ENCODE data around the gene INS.

The INS gene

DNA sequence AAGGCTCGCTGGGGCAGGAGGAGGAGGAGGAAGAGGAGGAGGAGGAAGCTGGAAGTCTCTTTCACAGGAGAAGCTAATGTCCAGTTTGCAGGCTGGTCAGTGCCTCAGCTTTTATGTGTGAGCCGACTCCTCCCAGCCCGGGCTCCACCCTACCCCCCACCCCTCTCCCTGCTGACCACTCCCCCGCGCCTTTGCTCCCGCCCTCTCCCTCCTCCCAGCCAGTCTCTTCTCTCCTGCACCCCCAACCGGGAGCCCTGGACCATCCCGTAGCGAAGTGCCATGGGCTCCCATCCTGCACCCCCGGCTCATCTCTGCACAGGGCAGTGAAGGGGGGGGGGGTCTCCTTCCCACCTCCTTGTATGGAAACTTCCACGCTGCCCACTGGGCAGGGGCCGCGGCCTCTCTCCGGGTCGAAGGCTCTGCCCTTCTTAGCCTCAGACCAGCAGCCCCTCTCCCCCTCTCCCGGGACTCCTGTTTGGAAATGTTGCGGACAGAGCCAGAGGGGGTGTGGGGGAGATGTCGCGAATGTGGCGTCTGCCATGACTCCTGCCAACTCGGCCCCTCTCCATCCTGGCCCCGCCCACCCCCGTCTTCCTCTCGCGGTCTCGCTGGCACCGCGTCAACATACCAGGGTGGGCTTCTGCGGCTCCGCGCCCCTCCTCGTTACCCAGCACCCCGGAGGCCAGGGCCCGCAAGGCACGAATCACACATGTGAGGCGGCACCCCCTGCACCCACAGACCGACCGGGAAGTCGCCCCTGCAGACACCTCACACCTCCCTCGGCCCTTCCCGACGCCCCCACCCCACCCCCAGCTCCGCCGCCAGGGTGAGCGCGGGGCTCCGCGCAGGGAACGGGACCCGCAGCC, 23.6 kb downstream of the INS start:
- FAIRE-seq = no peak
- no peak for DNase-seq (ENCODE audit: insufficient read length, low spot score)
- no peak for TF ChIP-seq POLR2A (IDR thresholded peaks at IDR 0.05; ENCODE audit: low read depth, low read length)
- no peak for TF ChIP-seq PAX5 (IDR thresholded peaks at IDR 0.05; ENCODE audit: insufficient read depth, low read length, severe bottlenecking)
- TF ChIP-seq POU2F2 (IDR thresholded peaks at IDR 0.05; ENCODE audit: low read depth, low read length) = no peak
- TF ChIP-seq TAF1 (IDR thresholded peaks at IDR 0.05; ENCODE audit: low read depth, low read length) = no peak
- no peak for TF ChIP-seq POLR2AphosphoS5 (IDR thresholded peaks at IDR 0.05; ENCODE audit: low read depth, low read length)
- TF ChIP-seq SPI1 (IDR thresholded peaks at IDR 0.05; ENCODE audit: low read depth, low read length) = no peak

DNA sequence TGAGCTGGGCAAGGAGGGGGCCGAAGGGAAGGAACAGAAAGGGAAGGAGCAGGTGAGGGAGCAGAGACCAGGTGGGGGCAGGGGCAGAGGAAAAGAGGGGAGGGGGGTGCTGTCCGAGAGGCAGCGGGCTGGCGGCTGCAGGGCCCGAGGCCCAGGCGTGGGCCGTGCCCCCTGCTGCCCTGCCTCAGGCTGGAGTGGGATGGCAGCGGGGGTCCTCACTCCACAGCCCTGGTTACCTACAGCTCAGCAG, 24.1 kb downstream of the INS start:
- TF ChIP-seq POLR2AphosphoS5 (IDR thresholded peaks at IDR 0.05; ENCODE audit: low read depth, low read length) = no peak
- TF ChIP-seq POU2F2 (IDR thresholded peaks at IDR 0.05; ENCODE audit: low read depth, low read length) = no peak
- no peak for TF ChIP-seq TAF1 (IDR thresholded peaks at IDR 0.05; ENCODE audit: low read depth, low read length)
- TF ChIP-seq SPI1 (IDR thresholded peaks at IDR 0.05; ENCODE audit: low read depth, low read length) = no peak
- no peak for TF ChIP-seq POLR2A (IDR thresholded peaks at IDR 0.05; ENCODE audit: low read depth, low read length)
- no peak for TF ChIP-seq PAX5 (IDR thresholded peaks at IDR 0.05; ENCODE audit: insufficient read depth, low read length, severe bottlenecking)
- DNase-seq (ENCODE audit: insufficient read length, low spot score) = no peak
- no peak for FAIRE-seq

DNA sequence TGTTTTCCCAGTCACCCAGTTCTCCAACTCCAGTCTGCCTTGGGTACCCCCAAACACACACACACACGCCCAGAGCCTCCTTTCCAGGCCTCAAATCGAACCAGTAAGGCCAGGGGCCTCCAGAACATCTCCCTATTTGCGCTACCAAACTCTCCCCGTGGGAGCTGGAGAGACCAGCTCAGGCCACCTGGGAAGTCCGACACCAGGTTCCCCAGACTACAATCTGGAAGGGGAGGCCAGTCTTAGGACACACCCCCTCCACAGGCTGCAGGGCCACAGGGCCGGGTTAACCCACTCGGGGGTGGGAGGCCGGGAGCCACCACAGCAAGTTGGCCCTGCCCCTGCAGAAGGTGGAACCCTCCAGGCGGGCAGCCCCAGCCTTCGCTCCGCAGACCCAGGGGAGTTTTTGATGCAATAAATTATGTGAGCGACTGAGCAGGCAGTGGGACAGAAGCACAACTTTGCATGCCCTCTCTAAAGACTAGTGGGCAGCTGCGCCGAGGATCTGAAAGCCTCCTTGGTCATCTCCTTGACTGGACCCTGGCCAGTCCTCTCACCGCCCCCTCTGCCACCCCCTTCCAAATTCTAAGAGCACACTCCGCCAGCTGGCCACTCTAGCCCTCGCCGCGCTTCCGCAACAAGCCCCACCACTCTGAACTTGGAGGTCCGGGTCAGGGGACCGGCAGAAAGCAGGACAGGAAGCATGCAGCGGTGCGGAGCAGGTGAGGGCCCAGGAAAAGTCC, 24.6 kb downstream of the INS start:
- no peak for DNase-seq (ENCODE audit: insufficient read length, low spot score)
- FAIRE-seq = no peak
- TF ChIP-seq PAX5 (IDR thresholded peaks at IDR 0.05; ENCODE audit: insufficient read depth, low read length, severe bottlenecking) = no peak
- no peak for TF ChIP-seq POU2F2 (IDR thresholded peaks at IDR 0.05; ENCODE audit: low read depth, low read length)
- TF ChIP-seq POLR2A (IDR thresholded peaks at IDR 0.05; ENCODE audit: low read depth, low read length) = no peak
- no peak for TF ChIP-seq POLR2AphosphoS5 (IDR thresholded peaks at IDR 0.05; ENCODE audit: low read depth, low read length)
- no peak for TF ChIP-seq SPI1 (IDR thresholded peaks at IDR 0.05; ENCODE audit: low read depth, low read length)
- no peak for TF ChIP-seq TAF1 (IDR thresholded peaks at IDR 0.05; ENCODE audit: low read depth, low read length)

DNA sequence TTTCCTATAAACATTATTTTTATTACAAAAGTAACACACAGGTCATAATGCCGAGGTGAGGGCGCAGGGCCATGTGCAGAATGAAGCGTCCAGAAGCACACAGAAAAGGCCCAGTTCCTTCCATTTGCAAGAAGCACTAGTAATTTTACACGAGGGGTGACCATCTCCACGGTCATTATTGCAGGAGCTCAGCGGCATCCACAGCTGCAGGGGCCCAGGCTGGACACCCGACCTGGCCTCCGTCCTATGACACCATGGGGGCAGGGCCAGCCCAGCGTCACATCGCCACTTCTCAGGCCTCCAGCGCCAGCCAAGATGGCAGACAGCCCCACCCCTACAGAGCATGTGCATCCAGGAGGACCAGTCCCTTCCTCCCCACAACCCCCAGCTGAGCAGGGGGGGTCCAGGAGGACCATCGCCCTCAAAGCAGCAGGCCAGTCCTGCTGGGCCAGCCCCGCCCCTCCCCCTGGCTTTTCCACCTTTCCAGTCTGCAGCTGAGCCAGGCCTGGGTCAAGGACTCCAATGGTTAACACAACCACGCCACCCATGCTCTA, 25.3 kb downstream of the INS start:
- FAIRE-seq = no peak
- TF ChIP-seq POLR2AphosphoS5 (IDR thresholded peaks at IDR 0.05; ENCODE audit: low read depth, low read length) = no peak
- TF ChIP-seq POU2F2 (IDR thresholded peaks at IDR 0.05; ENCODE audit: low read depth, low read length) = no peak
- TF ChIP-seq POLR2A (IDR thresholded peaks at IDR 0.05; ENCODE audit: low read depth, low read length) = no peak
- TF ChIP-seq TAF1 (IDR thresholded peaks at IDR 0.05; ENCODE audit: low read depth, low read length) = no peak
- TF ChIP-seq PAX5 (IDR thresholded peaks at IDR 0.05; ENCODE audit: insufficient read depth, low read length, severe bottlenecking) = no peak
- no peak for TF ChIP-seq SPI1 (IDR thresholded peaks at IDR 0.05; ENCODE audit: low read depth, low read length)
- no peak for DNase-seq (ENCODE audit: insufficient read length, low spot score)

DNA sequence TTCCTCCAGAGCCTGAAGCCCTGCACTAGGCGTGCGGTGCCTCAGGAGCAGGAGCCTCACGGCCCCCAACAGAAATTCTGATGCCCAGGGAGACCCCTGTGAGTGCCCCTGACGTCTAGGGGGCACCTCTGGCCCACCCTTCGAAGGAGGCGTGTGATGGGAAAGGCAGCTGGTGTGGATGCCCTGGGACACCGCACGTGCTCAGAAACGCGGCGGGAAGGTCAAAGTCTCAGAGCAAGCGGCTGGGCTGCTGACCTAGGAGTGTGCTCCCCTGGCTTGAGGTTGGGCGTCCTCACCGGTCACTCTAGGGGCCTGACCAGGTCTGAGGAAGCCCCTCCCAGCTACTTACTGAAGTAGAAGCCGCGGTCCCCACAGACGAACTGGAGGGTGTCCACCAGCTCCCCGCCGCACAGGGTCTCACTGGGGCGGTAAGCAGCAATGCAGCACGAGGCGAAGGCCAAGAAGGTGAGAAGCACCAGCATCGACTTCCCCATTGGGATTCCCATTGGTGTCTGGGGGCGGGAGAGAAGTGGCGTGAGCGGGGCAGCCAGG, 25.9 kb downstream of the INS start:
- no peak for FAIRE-seq

DNA sequence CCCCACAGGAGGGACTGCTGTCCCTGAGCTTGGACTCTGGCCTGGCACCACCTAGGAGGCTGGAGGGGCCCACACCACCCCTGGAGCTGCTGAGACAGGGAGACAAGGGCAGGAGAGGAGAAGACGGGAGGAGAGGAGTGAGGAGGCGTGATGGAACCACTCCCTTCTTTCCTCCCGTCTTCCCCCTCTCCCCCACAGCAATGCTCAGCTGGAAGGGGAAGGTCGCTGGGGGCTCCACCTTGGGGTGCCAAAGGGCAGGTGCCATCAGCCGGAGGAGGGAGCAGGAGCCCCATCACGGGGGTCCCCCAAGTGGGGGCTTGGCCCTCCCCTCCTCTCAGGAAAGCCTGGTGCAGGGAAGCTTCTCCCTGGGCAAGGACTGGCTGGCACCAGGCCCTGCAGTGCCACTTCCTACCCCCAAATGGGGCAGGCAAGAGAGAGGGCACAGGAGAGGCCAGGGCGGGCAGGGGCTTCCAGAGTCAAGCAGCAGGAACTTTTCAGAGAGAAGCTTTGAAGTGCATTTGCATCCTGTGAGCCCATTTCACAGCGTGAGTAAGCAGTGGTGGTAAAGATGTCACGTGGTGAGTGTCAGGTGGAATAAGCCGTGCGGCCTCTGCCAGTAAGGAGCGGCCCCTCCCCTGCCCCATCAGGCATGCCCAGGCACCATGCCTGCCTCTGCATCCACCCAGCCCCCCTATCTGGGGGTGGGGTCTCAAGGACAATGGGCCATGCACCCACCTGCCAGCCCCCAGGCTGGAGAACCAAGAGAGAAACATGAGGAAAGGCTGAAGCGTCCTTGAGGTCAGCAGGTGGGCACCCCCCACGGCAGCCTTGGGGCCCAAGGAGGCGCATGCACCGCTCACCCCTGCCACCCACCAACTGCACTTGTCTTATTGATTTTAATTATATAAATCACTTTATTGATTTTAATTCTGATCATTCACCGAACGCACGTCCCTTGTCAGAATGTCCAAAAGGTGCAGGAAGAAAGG, 26.7 kb downstream of the INS start:
- no peak for TF ChIP-seq POLR2A (IDR thresholded peaks at IDR 0.05; ENCODE audit: low read depth, low read length)
- no peak for TF ChIP-seq POU2F2 (IDR thresholded peaks at IDR 0.05; ENCODE audit: low read depth, low read length)
- TF ChIP-seq PAX5 (IDR thresholded peaks at IDR 0.05; ENCODE audit: insufficient read depth, low read length, severe bottlenecking) = no peak
- TF ChIP-seq SPI1 (IDR thresholded peaks at IDR 0.05; ENCODE audit: low read depth, low read length) = no peak
- no peak for TF ChIP-seq POLR2AphosphoS5 (IDR thresholded peaks at IDR 0.05; ENCODE audit: low read depth, low read length)
- no peak for TF ChIP-seq TAF1 (IDR thresholded peaks at IDR 0.05; ENCODE audit: low read depth, low read length)
- FAIRE-seq (no peak), DNase-seq (ENCODE audit: insufficient read length, low spot score) (no peak)

More for the DNA sequence above, 25.9 kb downstream of the INS start:
- TF ChIP-seq POLR2A (IDR thresholded peaks at IDR 0.05; ENCODE audit: low read depth, low read length) (no peak), PAX5 (IDR thresholded peaks at IDR 0.05; ENCODE audit: insufficient read depth, low read length, severe bottlenecking) (no peak), POU2F2 (IDR thresholded peaks at IDR 0.05; ENCODE audit: low read depth, low read length) (no peak), TAF1 (IDR thresholded peaks at IDR 0.05; ENCODE audit: low read depth, low read length) (no peak), SPI1 (IDR thresholded peaks at IDR 0.05; ENCODE audit: low read depth, low read length) (no peak), POLR2AphosphoS5 (IDR thresholded peaks at IDR 0.05; ENCODE audit: low read depth, low read length) (no peak)
- no peak for DNase-seq (ENCODE audit: insufficient read length, low spot score)

DNA sequence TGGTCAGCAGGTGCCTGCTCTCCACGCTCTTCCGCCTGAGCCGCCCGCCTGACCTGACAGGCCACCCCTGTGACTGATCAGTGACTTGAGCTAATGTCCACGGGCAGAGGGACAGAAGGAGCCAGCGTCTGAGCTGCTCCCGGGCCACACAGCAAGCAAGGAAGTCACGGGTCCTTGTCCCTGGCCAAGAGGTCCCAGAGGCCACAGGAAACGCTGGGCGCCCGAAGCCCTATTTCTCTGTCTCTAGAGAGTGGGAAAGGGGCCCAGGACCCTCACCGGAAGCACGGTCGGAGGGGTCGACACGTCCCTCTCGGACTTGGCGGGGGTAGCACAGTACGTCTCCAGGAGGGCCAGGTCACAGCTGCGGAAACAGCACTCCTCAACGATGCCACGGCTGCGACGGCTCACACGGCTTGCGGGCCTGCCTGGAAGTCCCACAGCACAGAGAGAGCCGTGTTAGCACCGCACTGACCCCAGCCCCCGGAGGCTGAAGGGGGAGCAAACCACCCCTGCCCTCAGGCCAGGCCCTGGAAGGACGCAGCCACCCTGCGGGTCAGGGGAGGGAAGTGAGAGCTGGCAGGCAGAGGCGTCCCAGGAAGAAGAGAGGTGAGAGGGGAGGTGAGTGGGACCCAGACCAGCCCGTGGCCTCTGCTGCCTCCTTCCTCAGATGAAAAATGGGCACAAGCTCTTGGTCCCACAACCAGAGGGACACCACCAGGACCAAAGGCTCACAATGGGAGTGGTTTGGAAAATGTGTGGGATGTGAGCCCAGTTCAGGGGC, 27.6 kb downstream of the INS start:
- TF ChIP-seq POU2F2 (IDR thresholded peaks at IDR 0.05; ENCODE audit: low read depth, low read length) (no peak), TAF1 (IDR thresholded peaks at IDR 0.05; ENCODE audit: low read depth, low read length) (no peak), SPI1 (IDR thresholded peaks at IDR 0.05; ENCODE audit: low read depth, low read length) (no peak), POLR2AphosphoS5 (IDR thresholded peaks at IDR 0.05; ENCODE audit: low read depth, low read length) (no peak), POLR2A (IDR thresholded peaks at IDR 0.05; ENCODE audit: low read depth, low read length) (no peak), PAX5 (IDR thresholded peaks at IDR 0.05; ENCODE audit: insufficient read depth, low read length, severe bottlenecking) (no peak)
- DNase-seq (ENCODE audit: insufficient read length, low spot score) = no peak

DNA sequence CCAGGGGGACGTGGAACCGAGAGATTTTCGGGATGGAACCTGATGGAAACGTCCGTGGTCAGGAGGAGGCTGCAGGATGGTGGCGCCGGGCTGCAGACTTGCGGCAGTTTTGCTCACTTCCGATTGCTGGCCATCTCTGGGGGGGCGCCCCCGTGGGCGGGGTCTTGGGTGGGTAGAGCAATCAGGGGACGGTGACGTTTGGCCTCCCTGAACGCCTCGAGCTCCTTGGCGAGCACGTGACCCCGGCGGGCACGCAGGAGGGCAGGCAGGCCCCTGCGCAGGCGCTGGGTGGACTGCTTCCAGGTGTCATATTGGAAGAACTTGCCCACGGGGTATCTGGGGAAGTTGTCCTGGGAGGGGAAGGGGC, 28.2 kb downstream of the INS start:
- DNase-seq (ENCODE audit: insufficient read length, low spot score) (no peak), FAIRE-seq (no peak)
- TF ChIP-seq POLR2A (IDR thresholded peaks at IDR 0.05; ENCODE audit: low read depth, low read length) (no peak), TAF1 (IDR thresholded peaks at IDR 0.05; ENCODE audit: low read depth, low read length) (no peak)

More for the DNA sequence above, 27.6 kb downstream of the INS start:
- no peak for FAIRE-seq

All from GM12891 (cell line).